B cell (primary cell): ENCODE measurements around the gene PEX11B. TPM values are rescaled to one million over a fixed set of nuclear protein-coding genes. Genes with fewer than 3 reads are reported as not detected.

Experiments
- ATAC-seq: fragments of 200-7000 bp; cut with Tn5 transposase; one replicate; pipeline ENCODE4 v1.10.0; 2021; ENCODE audit warnings: low read depth, mild to moderate bottlenecking, moderate number of reproducible peaks, moderate library complexity
- CTCF ChIA-PET: fragments of 350-600 bp; sonication (Branson Sonifier 250); formaldehyde crosslinking; loops from one replicate; lab custom pipeline; 2021; ENCODE audit warnings: antibody characterized with exemption, inconsistent platforms; lab: Charles Lee
- POLR2A ChIA-PET: fragments of 350-600 bp; sonication (Branson Sonifier 250); formaldehyde crosslinking; loops from one replicate; lab custom pipeline; 2021; ENCODE audit warnings: antibody characterized with exemption; lab: Charles Lee
- DNase-seq: peaks from one replicate; pipeline ENCODE4 v3.0.0; 2013
- H2AFZ ChIP-seq: 2 replicates; pipeline ENCODE4 v1.6.1; 2012; ENCODE audit warnings: mild to moderate bottlenecking, low read depth, low read length; ENCODE audit not compliant: insufficient read depth, poor library complexity, severe bottlenecking
- H3K27ac ChIP-seq, 2 donors: 1 replicate in 1 of 2; 2 replicates in 1 of 2; pipeline ENCODE4 v1.5.1; 2012 to 2013; ENCODE audit warnings: low read length in 2 of 2, mild to moderate bottlenecking in 2 of 2, moderate library complexity in 1 of 2
- H3K27me3 ChIP-seq, 4 experiments: fragments of 200-600 bp in 1 of 4; sonication (generic) in 1 of 4; replicated peaks in 1 of 4; 1 replicate in 2 of 4; 2 replicates in 2 of 4; pipeline versions ENCODE4 v1.6.1 to v1.7.0; 2013 to 2016; ENCODE audit warnings: low read length in 3 of 4, mild to moderate bottlenecking in 2 of 4, mixed read lengths in 1 of 4, moderate library complexity in 1 of 4; ENCODE audit not compliant: insufficient read depth in 4 of 4, control insufficient read depth in 3 of 4; ENCODE audit errors: control extremely low read depth in 1 of 4
- H3K36me3 ChIP-seq, 2 experiments: replicated peaks in 1 of 2; 1 replicate in 1 of 2; 2 replicates in 1 of 2; pipeline versions ENCODE4 v1.6.1 to v1.7.1; 2013; ENCODE audit warnings: low read length in 1 of 2; ENCODE audit not compliant: insufficient read depth in 2 of 2, control insufficient read depth in 1 of 2; ENCODE audit errors: control extremely low read depth in 1 of 2, extremely low read depth in 1 of 2
- H3K4me1 ChIP-seq, 2 donors: fragments of 200-600 bp in 1 of 2; sonication (generic) in 1 of 2; 1 replicate in 1 of 2; 2 replicates in 1 of 2; pipeline versions ENCODE4 v1.5.1 to v1.6.1; 2013 to 2017; ENCODE audit warnings: low read length in 2 of 2; ENCODE audit not compliant: control insufficient read depth in 2 of 2, insufficient read depth in 2 of 2
- H3K4me2 ChIP-seq: replicated peaks from 2 replicates; pipeline ENCODE3; 2012; ENCODE audit warnings: mild to moderate bottlenecking, low read depth, low read length; ENCODE audit not compliant: poor library complexity, severe bottlenecking
- H3K4me3 ChIP-seq, 5 experiments: fragments of 200-600 bp in 1 of 5; sonication (generic) in 1 of 5; 1 replicate in 3 of 5; 2 replicates in 2 of 5; pipeline versions ENCODE4 v1.5.1 to v1.7.0; 2011 to 2016; ENCODE audit warnings: low read length in 4 of 5, mild to moderate bottlenecking in 4 of 5, low read depth in 2 of 5, control low read depth in 1 of 5, moderate library complexity in 1 of 5; ENCODE audit not compliant: insufficient read depth in 1 of 5; ENCODE audit errors: control extremely low read depth in 1 of 5, extremely low read depth in 1 of 5
- H3K79me2 ChIP-seq: fragments of 200-600 bp; sonication (generic); one replicate; pipeline ENCODE4 v1.6.0; 2016; ENCODE audit warnings: low read length; ENCODE audit not compliant: control insufficient read depth, insufficient read depth
- H3K9ac ChIP-seq: fragments of 200-600 bp; sonication (generic); 2 replicates; pipeline ENCODE4 v1.6.1; 2017; ENCODE audit warnings: mild to moderate bottlenecking, low read length, moderate library complexity
- H3K9me3 ChIP-seq, 3 donors: one replicate each; pipeline versions ENCODE4 v1.6.1 to v1.7.1; 2013; ENCODE audit warnings: low read length in 2 of 3; ENCODE audit not compliant: control insufficient read depth in 2 of 3, insufficient read depth in 1 of 3; ENCODE audit errors: control extremely low read depth in 1 of 3
- H4K20me1 ChIP-seq: 2 replicates; pipeline ENCODE4 v1.6.0; 2012; ENCODE audit warnings: mild to moderate bottlenecking, low read length; ENCODE audit not compliant: insufficient read depth, control insufficient read depth, poor library complexity, severe bottlenecking
- H3K27ac Mint-ChIP-seq: one replicate; pipeline ENCODE4 v1.8.0; 2021; ENCODE audit warnings: mixed read lengths
- H3K27me3 Mint-ChIP-seq: one replicate; pipeline ENCODE4 v1.8.0; 2021; ENCODE audit warnings: mixed read lengths
- H3K4me1 Mint-ChIP-seq: one replicate; pipeline ENCODE4 v1.8.0; 2021; ENCODE audit warnings: mixed read lengths
- H3K4me3 Mint-ChIP-seq: one replicate; pipeline ENCODE4 v1.8.0; 2021; ENCODE audit warnings: mixed read lengths
- H3K9me3 Mint-ChIP-seq: one replicate; pipeline ENCODE4 v1.8.0; 2022; ENCODE audit warnings: mixed read lengths; ENCODE audit not compliant: insufficient read depth
- EZH2 ChIP-seq: IDR thresholded peaks from 2 replicates; pipeline ENCODE4 v1.6.1; 2012; ENCODE audit warnings: borderline replicate concordance, low read depth, mild to moderate bottlenecking, moderate library complexity, low read length; ENCODE audit not compliant: insufficient read depth, poor library complexity, severe bottlenecking
- WGBS: methylation state at CpG from one replicate; pipeline ENCODE4 v1.1.5; 2013; ENCODE audit warnings: missing lambda C conversion rate; ENCODE audit not compliant: insufficient coverage; 5-methylcytosine and 5-hydroxymethylcytosine counted together
- intact Hi-C: fragments of 100-400 bp; cut with micrococcal nuclease; formaldehyde crosslinking; loops from one replicate; pipeline ENCODE4 v1.10.0; 2022
- polyA plus RNA-seq: library from polyadenylated mRNA; depleted of rRNA; stranded (reverse); fragments of >200 nt; gene quantifications from 2 replicates; pipeline ENCODE4 v1.2.3, GENCODE V29; 2012
- total RNA-seq, 2 donors: library from RNA; stranded (reverse); fragments of 120-200 nt in 1 of 2; gene quantifications; 1 replicate in 1 of 2; 2 replicates in 1 of 2; pipeline versions ENCODE4 v1.2.3 to v1.2.4, GENCODE V29; 2013 to 2022
- TF ChIP-seq, protein P1 (sequence below): fragments of 200-600 bp; IDR thresholded peaks from one replicate; pipeline ENCODE4 v1.8.0; 2022; ENCODE audit warnings: antibody characterized with exemption, mild to moderate bottlenecking

PEX11B gene
- total and polyA plus RNA-seq, 2 donors (not counting 1 experiment from before 2014, with no cell fraction given), result 16.5 to 48.1 TPM

DNA sequence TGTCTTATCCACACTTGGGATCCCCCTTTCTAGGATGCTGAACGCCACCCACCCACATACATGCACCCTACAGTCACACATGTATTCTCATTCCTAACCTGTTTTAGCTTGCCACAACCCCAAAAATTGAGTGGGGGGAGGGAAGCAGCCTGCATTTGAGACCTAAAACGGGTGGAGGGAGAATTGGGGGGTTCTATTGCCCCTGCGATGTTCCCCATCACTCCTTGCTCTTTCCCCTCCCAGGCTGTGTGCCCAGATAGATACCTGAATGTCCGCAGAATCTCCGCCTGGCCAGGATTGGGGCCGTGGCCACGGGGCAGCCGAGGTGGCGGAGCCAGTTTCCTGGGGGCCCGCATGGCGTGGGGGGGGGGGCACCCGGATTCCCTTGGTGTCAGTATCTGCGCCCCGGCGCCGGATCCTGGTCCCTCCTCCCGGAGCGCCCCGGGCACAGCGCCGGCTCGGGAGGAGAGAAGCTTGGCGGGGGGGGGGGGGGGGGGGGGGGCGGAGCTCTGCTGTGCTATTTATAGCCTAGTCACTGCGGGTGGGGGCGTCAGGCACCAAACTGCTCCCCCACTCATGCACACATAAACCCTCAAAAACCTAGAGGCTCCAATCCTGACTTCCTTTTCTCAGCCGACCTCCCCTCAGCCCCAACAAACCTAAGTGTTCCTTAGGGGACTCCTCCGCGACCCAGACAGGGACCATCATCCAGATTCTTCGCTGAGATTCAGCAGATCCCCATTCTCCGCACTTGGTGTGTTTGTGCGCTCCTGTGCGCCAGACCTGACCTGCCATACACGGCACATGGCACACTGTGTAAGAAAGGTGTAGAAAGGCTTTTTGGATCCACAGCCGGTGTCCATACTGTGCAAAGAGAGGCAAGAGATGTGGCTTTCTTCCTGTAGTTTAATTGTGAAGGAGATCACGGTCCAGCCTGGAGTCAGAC lies 43.9 kb upstream of the PEX11B start:
- no peaks in the 10 kb centered on the region for H4K20me1 ChIP-seq
- Mint-ChIP-seq H3K27ac (peak overlapping the region; percentile 97), H3K27me3 (no peaks in the 10 kb centered on the region), H3K9me3 (no peaks in the 10 kb centered on the region), H3K4me3 (peak overlapping the region; percentile 99), H3K4me1 (peaks cover 70% of the 10 kb centered on the region)
- WGBS, result 5% methylated on average over 15 of the region's 36 CpGs
- no peak for TF ChIP-seq EZH2
- TF ChIP-seq, protein P1, sequence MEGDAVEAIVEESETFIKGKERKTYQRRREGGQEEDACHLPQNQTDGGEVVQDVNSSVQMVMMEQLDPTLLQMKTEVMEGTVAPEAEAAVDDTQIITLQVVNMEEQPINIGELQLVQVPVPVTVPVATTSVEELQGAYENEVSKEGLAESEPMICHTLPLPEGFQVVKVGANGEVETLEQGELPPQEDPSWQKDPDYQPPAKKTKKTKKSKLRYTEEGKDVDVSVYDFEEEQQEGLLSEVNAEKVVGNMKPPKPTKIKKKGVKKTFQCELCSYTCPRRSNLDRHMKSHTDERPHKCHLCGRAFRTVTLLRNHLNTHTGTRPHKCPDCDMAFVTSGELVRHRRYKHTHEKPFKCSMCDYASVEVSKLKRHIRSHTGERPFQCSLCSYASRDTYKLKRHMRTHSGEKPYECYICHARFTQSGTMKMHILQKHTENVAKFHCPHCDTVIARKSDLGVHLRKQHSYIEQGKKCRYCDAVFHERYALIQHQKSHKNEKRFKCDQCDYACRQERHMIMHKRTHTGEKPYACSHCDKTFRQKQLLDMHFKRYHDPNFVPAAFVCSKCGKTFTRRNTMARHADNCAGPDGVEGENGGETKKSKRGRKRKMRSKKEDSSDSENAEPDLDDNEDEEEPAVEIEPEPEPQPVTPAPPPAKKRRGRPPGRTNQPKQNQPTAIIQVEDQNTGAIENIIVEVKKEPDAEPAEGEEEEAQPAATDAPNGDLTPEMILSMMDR, result no peak
- intact Hi-C loops, result no loop called here
- H2AFZ ChIP-seq, result peak overlapping the region; percentile 89
- peaks cover 45 to 66% of the 10 kb centered on the region in 2 donors for H3K4me1 ChIP-seq
- no peak overlapping the region for H3K27ac ChIP-seq
- peaks cover 0 to under 1% of the 10 kb centered on the region in 2 experiments for H3K36me3 ChIP-seq
- peak overlapping the region; percentile 89 for H3K4me2 ChIP-seq
- no peak for ATAC-seq
- peak overlapping the region; percentile 61 to 86 (median 72) for H3K4me3 ChIP-seq
- H3K9ac ChIP-seq, result peak overlapping the region; percentile 77
- peaks cover 0 to 5% (median 4%) of the 10 kb centered on the region in 3 donors for H3K9me3 ChIP-seq
- peaks cover 55% of the 10 kb centered on the region for H3K79me2 ChIP-seq
- peak; percentile 57 for DNase-seq
- POLR2A ChIA-PET, result interaction anchor here (0.6 to 3.5 kb wide), 8 partner anchors 17 to 1579 kb away, joined by 3 to 43 read pairs (median 4); partner anchors contain the start of genes BCL9, PEX11B, PIAS3 and RBM8A
- CTCF ChIA-PET, result interaction anchor here (1.1 to 5.6 kb wide), 6 partner anchors 9 to 117 kb away, joined by 3 to 82 read pairs (median 7); partner anchors contain the start of genes ITGA10 and NUDT17
- H3K27me3 ChIP-seq, result no peaks in the 10 kb centered on the region
